ENCODE results near the gene HIVEP3.

Gene HIVEP3

DNA sequence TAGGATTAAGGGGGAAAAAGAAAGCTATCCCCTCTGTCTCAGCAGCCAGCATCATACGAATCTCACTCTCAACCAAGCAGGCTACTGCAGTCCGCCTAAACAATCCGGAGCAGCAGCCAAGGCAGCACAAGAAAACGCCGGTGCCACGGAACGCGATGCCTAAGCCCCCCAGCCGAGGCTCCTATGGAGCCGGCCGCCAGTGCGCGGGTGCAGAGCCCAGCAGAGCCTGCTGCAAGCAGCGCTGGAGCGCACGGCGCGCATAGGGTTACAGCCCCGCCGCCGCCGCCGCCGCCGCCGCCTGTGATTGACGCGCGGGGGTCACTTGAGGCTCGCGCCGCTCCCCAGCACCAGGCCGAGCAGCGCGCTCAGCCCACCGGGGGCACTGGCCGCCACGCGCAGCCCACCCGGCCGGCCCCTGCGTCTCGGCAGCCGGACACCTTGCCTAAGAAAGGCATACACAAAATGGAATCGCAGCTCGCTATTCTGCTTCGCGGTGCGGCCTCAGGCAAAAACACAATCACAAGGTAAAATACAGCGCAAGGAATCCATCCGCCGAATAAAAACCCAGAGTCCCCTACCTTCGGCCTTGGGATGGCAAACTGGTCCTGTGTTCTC, 780 bp downstream of the HIVEP3 start:
- Histone ChIP-seq H3K27ac (ENCODE audit: insufficient read depth in 1 of 2, low read depth in 1 of 2, low read length in 2 of 2, poor library complexity in 1 of 2, severe bottlenecking in 2 of 2) (no peak overlapping the region), H3K27me3 (replicated peaks in 2 of 5; ENCODE audit: control insufficient read depth in 4 of 5, insufficient read depth in 5 of 5, low read length in 4 of 5) (no peaks in the 10 kb centered on the region), H3K36me3 (ENCODE audit: control insufficient read depth in 4 of 4, insufficient read depth in 4 of 4, low read length in 3 of 4) (no peaks in the 10 kb centered on the region), H3K9me3 (ENCODE audit: control extremely low read depth in 1 of 5, control insufficient read depth in 4 of 5, insufficient read depth in 2 of 5, low read depth in 1 of 5, low read length in 4 of 5) (peaks cover 0 to 7% (median 0%) of the 10 kb centered on the region in 5 experiments), H3K4me3 (ENCODE audit: control insufficient read depth in 1 of 7, extremely low read depth in 1 of 7, insufficient read depth in 4 of 7, low read depth in 2 of 7, low read length in 6 of 7) (peak overlapping the region; percentile 61 to 92 (median 73)), H3K4me1 (ENCODE audit: control extremely low read depth in 1 of 4, control insufficient read depth in 4 of 4, insufficient read depth in 4 of 4, low read length in 3 of 4) (peaks cover 20 to 60% (median 44%) of the 10 kb centered on the region in 4 experiments)
- peak; percentile 23 to 65 (median 46) for DNase-seq
- POLR2A ChIA-PET = interaction anchor here (0.5 to 1.0 kb wide), 3 partner anchors 12 to 201 kb away, joined by 3 to 5 read pairs (median 3); no protein-coding TSS in a partner anchor
- CTCF ChIA-PET = interaction anchor here (1.3 to 4.6 kb wide), 4 partner anchors 16 to 107 kb away, joined by 3 to 22 read pairs (median 5); no protein-coding TSS in a partner anchor
- WGBS (ENCODE audit: insufficient coverage) = under 1% methylated on average over 44 of the region's 53 CpGs

DNA sequence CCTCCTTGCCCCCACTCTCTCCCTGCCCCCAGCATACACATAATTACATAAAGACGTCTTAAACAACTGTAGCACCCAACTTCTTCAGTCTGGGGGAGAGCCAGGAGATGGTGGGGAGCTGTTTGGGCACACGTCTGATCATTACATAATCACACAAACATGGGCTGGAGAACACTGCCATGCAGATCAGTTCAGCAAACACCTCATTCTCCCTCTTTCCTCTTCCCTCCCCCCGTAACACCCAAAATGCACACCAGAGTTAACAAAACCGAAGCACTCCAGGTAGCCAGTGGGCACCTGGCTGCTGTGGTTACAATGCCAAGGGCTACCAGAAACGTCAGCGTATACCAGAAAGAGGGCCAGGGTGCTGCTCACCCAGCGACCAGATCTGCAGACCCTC, 1.6 kb downstream of the HIVEP3 start:
- no peaks in the 10 kb centered on the region for H3K36me3 ChIP-seq (ENCODE audit: control insufficient read depth in 4 of 4, insufficient read depth in 4 of 4, low read length in 3 of 4)
- no peak for DNase-seq
- H3K9me3 ChIP-seq (ENCODE audit: control extremely low read depth in 1 of 5, control insufficient read depth in 4 of 5, insufficient read depth in 2 of 5, low read depth in 1 of 5, low read length in 4 of 5) = peaks cover 0 to 7% (median 0%) of the 10 kb centered on the region in 5 experiments
- no peaks in the 10 kb centered on the region for H3K27me3 ChIP-seq (replicated peaks in 2 of 5; ENCODE audit: control insufficient read depth in 4 of 5, insufficient read depth in 5 of 5, low read length in 4 of 5)
- H3K27ac ChIP-seq (ENCODE audit: insufficient read depth in 1 of 2, low read depth in 1 of 2, low read length in 2 of 2, poor library complexity in 1 of 2, severe bottlenecking in 2 of 2) = no peak overlapping the region
- 20% methylated on average over 6 of the region's 7 CpGs for WGBS (ENCODE audit: insufficient coverage)
- ChIA-PET POLR2A (no interaction called here), CTCF (interaction anchor here (0.9 to 4.6 kb wide), 5 partner anchors 8 to 106 kb away, joined by 4 to 22 read pairs (median 6); no protein-coding TSS in a partner anchor)
- H3K4me3 ChIP-seq (ENCODE audit: control insufficient read depth in 1 of 7, extremely low read depth in 1 of 7, insufficient read depth in 4 of 7, low read depth in 2 of 7, low read length in 6 of 7) = peak overlapping the region in 6 of 7 experiments; percentile 61 to 92 (median 74)
- H3K4me1 ChIP-seq (ENCODE audit: control extremely low read depth in 1 of 4, control insufficient read depth in 4 of 4, insufficient read depth in 4 of 4, low read length in 3 of 4) = peaks cover 20 to 60% (median 44%) of the 10 kb centered on the region in 4 experiments

DNA sequence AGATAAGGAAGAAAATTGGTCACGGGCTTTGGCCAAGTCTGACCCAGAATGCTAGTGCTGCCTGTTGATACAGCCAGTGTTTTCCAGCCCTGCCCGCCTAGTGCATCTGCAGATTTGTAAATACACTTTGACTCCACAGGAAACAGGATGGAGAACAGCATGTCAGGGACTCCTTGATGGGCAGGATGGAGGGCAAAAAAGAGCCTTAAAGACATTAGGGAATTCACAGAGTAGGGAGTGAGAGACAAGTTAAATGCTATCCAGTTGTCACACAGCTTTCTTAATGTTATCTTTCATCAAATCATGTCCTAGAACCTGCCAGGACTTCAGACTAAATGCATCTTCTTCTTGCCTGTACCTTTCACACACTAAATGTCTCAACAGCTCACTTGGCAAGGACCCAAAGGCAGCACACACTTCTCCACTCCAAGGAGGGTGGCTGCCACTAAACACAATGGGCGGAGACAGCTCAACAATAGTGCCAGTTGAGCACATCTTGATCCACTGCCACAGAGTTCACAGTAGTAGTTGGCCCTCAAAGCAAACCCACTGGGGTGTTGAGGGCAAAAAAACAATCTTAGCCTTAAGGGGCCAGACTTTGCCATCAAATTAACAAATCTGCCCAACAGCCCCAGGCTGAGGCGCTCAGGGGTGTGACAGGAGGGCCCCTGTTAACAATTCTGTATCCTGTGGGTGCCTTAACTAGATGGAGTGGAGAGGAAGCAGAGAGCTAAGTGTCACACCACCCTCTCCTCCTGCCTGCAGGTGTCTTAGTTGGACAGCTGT, 2.7 kb downstream of the HIVEP3 start:
- peak overlapping the region in 2 of 7 experiments; percentile 82 to 92 for H3K4me3 ChIP-seq (ENCODE audit: control insufficient read depth in 1 of 7, extremely low read depth in 1 of 7, insufficient read depth in 4 of 7, low read depth in 2 of 7, low read length in 6 of 7)

DNA sequence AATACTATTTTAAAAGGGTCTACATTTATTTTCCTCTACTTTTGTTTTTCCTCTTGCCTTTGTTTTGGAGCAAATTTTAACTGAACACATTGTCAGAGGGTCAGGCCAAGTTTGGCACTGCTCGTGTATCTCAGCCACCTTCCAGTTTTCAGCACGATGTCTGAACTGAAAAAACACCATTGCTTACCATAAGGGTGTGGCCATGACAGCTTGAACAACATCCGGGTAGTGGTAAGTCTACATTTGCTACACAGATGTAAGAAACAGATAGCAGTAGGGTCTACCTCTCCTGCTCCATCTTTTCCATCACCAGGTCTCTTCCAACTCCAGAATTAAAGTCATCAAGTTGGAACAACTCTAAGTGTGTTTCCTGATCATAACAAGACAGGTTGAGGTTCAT, 4.2 kb downstream of the HIVEP3 start:
- H3K27me3 ChIP-seq (replicated peaks in 2 of 5; ENCODE audit: control insufficient read depth in 4 of 5, insufficient read depth in 5 of 5, low read length in 4 of 5) = no peaks in the 10 kb centered on the region
- no peaks in the 10 kb centered on the region for H3K36me3 ChIP-seq (ENCODE audit: control insufficient read depth in 4 of 4, insufficient read depth in 4 of 4, low read length in 3 of 4)
- ChIA-PET POLR2A (no interaction called here), CTCF (no interaction called here)
- no peak overlapping the region for H3K27ac ChIP-seq (ENCODE audit: insufficient read depth in 1 of 2, low read depth in 1 of 2, low read length in 2 of 2, poor library complexity in 1 of 2, severe bottlenecking in 2 of 2)
- peak in 1 of 3 donors; percentile 58 for DNase-seq
- 62% methylated on average over 3 of the region's 3 CpGs for WGBS (ENCODE audit: insufficient coverage)
- peaks cover 18 to 48% (median 35%) of the 10 kb centered on the region in 4 experiments for H3K4me1 ChIP-seq (ENCODE audit: control extremely low read depth in 1 of 4, control insufficient read depth in 4 of 4, insufficient read depth in 4 of 4, low read length in 3 of 4)
- no peak overlapping the region for H3K4me3 ChIP-seq (ENCODE audit: control insufficient read depth in 1 of 7, extremely low read depth in 1 of 7, insufficient read depth in 4 of 7, low read depth in 2 of 7, low read length in 6 of 7)
- H3K9me3 ChIP-seq (ENCODE audit: control extremely low read depth in 1 of 5, control insufficient read depth in 4 of 5, insufficient read depth in 2 of 5, low read depth in 1 of 5, low read length in 4 of 5) = peaks cover 0 to 1% (median 0%) of the 10 kb centered on the region in 5 experiments

More for the DNA sequence above, 2.7 kb downstream of the HIVEP3 start:
- Histone ChIP-seq H3K27me3 (replicated peaks in 2 of 5; ENCODE audit: control insufficient read depth in 4 of 5, insufficient read depth in 5 of 5, low read length in 4 of 5) (no peaks in the 10 kb centered on the region), H3K4me1 (ENCODE audit: control extremely low read depth in 1 of 4, control insufficient read depth in 4 of 4, insufficient read depth in 4 of 4, low read length in 3 of 4) (peaks cover 20 to 60% (median 44%) of the 10 kb centered on the region in 4 experiments), H3K9me3 (ENCODE audit: control extremely low read depth in 1 of 5, control insufficient read depth in 4 of 5, insufficient read depth in 2 of 5, low read depth in 1 of 5, low read length in 4 of 5) (peaks cover 0 to 1% (median 0%) of the 10 kb centered on the region in 5 experiments), H3K27ac (ENCODE audit: insufficient read depth in 1 of 2, low read depth in 1 of 2, low read length in 2 of 2, poor library complexity in 1 of 2, severe bottlenecking in 2 of 2) (no peak overlapping the region), H3K36me3 (ENCODE audit: control insufficient read depth in 4 of 4, insufficient read depth in 4 of 4, low read length in 3 of 4) (no peaks in the 10 kb centered on the region)
- ChIA-PET CTCF (interaction anchor here (0.9 to 4.6 kb wide), 5 partner anchors 9 to 105 kb away, joined by 4 to 22 read pairs (median 5); no protein-coding TSS in a partner anchor), POLR2A (interaction anchor here (0.6 kb wide), 1 partner anchor 140 kb away, joined by 3 read pairs; no protein-coding TSS in a partner anchor)
- peak in 2 of 3 donors; percentile 37 to 60 for DNase-seq
- 52% methylated on average over 3 of the region's 4 CpGs for WGBS (ENCODE audit: insufficient coverage)

DNA sequence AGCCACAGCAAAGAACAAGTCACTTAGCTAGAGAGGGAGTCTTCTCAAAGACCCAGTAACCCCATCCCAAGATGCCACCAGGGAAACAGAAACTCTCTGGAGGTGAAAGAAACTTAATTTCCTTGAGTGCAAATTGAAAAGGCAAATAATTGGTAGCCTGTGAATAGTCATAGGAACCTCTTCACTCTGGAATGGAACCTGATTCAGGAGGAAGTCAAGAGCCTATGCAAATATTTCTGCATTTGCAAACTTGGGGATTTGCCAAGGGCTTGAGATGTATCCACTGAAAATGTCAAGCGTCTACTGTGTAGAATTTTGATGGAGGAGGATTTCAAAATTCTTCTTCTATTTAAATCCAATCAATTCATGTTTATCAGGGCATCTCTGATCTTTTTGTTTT, 5.7 kb downstream of the HIVEP3 start:
- Histone ChIP-seq H3K9me3 (ENCODE audit: control extremely low read depth in 1 of 5, control insufficient read depth in 4 of 5, insufficient read depth in 2 of 5, low read depth in 1 of 5, low read length in 4 of 5) (peaks cover 0 to 6% (median 0%) of the 10 kb centered on the region in 5 experiments), H3K27me3 (replicated peaks in 2 of 5; ENCODE audit: control insufficient read depth in 4 of 5, insufficient read depth in 5 of 5, low read length in 4 of 5) (no peaks in the 10 kb centered on the region), H3K4me3 (ENCODE audit: control insufficient read depth in 1 of 7, extremely low read depth in 1 of 7, insufficient read depth in 4 of 7, low read depth in 2 of 7, low read length in 6 of 7) (no peak overlapping the region), H3K36me3 (ENCODE audit: control insufficient read depth in 4 of 4, insufficient read depth in 4 of 4, low read length in 3 of 4) (no peaks in the 10 kb centered on the region), H3K4me1 (ENCODE audit: control extremely low read depth in 1 of 4, control insufficient read depth in 4 of 4, insufficient read depth in 4 of 4, low read length in 3 of 4) (peaks cover 6 to 33% (median 22%) of the 10 kb centered on the region in 4 experiments), H3K27ac (ENCODE audit: insufficient read depth in 1 of 2, low read depth in 1 of 2, low read length in 2 of 2, poor library complexity in 1 of 2, severe bottlenecking in 2 of 2) (no peak overlapping the region)
- CTCF ChIA-PET = interaction anchor here (1.2 kb wide), 1 partner anchor 9 kb away, joined by 3 read pairs; no protein-coding TSS in a partner anchor
- no CpG with 5 or more reads among the region's 1 CpG for WGBS (ENCODE audit: insufficient coverage)
- POLR2A ChIA-PET = no interaction called here
- DNase-seq = no peak

DNA sequence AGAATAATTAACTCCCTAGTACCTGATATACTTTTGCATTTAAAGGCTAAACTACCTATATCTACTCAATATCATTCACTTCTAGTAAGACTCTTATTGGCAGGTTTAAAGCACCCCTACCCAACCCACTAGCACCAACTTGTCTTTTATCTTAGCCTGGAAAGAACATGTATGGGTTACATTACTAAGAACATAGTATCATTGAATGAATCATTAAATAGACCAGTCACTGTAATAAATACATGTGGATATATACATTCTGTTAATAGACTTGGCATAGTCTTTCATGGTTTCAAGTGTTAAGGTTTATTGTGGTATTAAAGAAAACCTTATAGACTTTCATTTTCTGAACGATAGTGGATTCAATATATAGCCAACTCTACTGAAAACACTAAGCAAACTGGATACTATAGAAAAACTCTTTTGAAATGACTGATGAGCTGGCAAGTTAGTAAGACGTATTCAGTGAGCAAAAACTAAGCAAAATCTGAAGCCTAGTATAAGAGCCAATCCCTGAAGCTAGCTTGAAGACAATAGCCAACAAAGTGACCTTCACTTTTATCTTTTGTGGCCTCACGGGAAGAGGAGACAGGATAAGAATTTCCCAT, 10.3 kb downstream of the HIVEP3 start:
- DNase-seq = no peak
- no peak overlapping the region for H3K27ac ChIP-seq (ENCODE audit: insufficient read depth in 1 of 2, low read depth in 1 of 2, low read length in 2 of 2, poor library complexity in 1 of 2, severe bottlenecking in 2 of 2)
- CTCF ChIA-PET = no interaction called here
- POLR2A ChIA-PET = no interaction called here
- H3K36me3 ChIP-seq (ENCODE audit: control insufficient read depth in 4 of 4, insufficient read depth in 4 of 4, low read length in 3 of 4) = no peaks in the 10 kb centered on the region
- H3K4me1 ChIP-seq (ENCODE audit: control extremely low read depth in 1 of 4, control insufficient read depth in 4 of 4, insufficient read depth in 4 of 4, low read length in 3 of 4) = peaks cover 4 to 20% (median 6%) of the 10 kb centered on the region in 4 experiments
- H3K27me3 ChIP-seq (replicated peaks in 2 of 5; ENCODE audit: control insufficient read depth in 4 of 5, insufficient read depth in 5 of 5, low read length in 4 of 5) = no peaks in the 10 kb centered on the region
- WGBS (ENCODE audit: insufficient coverage) = 90% methylated on average over 1 of the region's 3 CpGs
- no peak overlapping the region for H3K4me3 ChIP-seq (ENCODE audit: control insufficient read depth in 1 of 7, extremely low read depth in 1 of 7, insufficient read depth in 4 of 7, low read depth in 2 of 7, low read length in 6 of 7)
- peaks cover 0 to 6% (median 0%) of the 10 kb centered on the region in 5 experiments for H3K9me3 ChIP-seq (ENCODE audit: control extremely low read depth in 1 of 5, control insufficient read depth in 4 of 5, insufficient read depth in 2 of 5, low read depth in 1 of 5, low read length in 4 of 5)

Measured in common myeloid progenitor, CD34-positive (primary cell).